H9 (cell line): ENCODE data around the gene LAMC3. TPM values are rescaled to one million over a fixed set of nuclear protein-coding genes. Genes with fewer than 3 reads are reported as not detected.

Source experiments
- DNase-seq: peaks from one replicate; pipeline ENCODE4 v3.0.0-alpha.2; 2017
- H2AFZ ChIP-seq: one replicate; pipeline ENCODE4 v1.6.1; 2013; ENCODE audit warnings: mild to moderate bottlenecking, low read length, control low read depth, moderate library complexity
- H2AK5ac ChIP-seq: 2 replicates; pipeline ENCODE4 v1.6.1; 2013; ENCODE audit warnings: low read length, control low read depth, mixed read lengths; ENCODE audit not compliant: insufficient read length
- H2BK120ac ChIP-seq: one replicate; pipeline ENCODE4 v1.6.1; 2013; ENCODE audit warnings: low read depth, mild to moderate bottlenecking, low read length, control low read depth, inconsistent platforms; ENCODE audit not compliant: poor library complexity, severe bottlenecking
- H2BK12ac ChIP-seq: 2 replicates; pipeline ENCODE4 v1.6.1; 2013; ENCODE audit warnings: low read length, control low read depth, mixed read lengths, low read depth; ENCODE audit not compliant: insufficient read length
- H2BK15ac ChIP-seq: 2 replicates; pipeline ENCODE4 v1.6.1; 2013; ENCODE audit warnings: low read depth, low read length, control low read depth
- H2BK20ac ChIP-seq: one replicate; pipeline ENCODE4 v1.6.1; 2013; ENCODE audit warnings: low read depth, mild to moderate bottlenecking, low read length, control low read depth, inconsistent platforms; ENCODE audit not compliant: poor library complexity, severe bottlenecking
- H2BK5ac ChIP-seq: 2 replicates; pipeline ENCODE4 v1.6.1; 2013; ENCODE audit warnings: low read length, control low read depth, mixed read lengths; ENCODE audit not compliant: insufficient read length
- H3K14ac ChIP-seq: 2 replicates; pipeline ENCODE4 v1.6.1; 2013; ENCODE audit warnings: low read length, control low read depth; ENCODE audit not compliant: insufficient read depth
- H3K18ac ChIP-seq: 2 replicates; pipeline ENCODE4 v1.6.1; 2013; ENCODE audit warnings: low read depth, mild to moderate bottlenecking, mixed read lengths, low read length, control low read depth; ENCODE audit not compliant: insufficient read length
- H3K23ac ChIP-seq: 2 replicates; pipeline ENCODE4 v1.6.1; 2013; ENCODE audit warnings: low read length, control low read depth, mixed read lengths, low read depth; ENCODE audit not compliant: insufficient read length
- H3K23me2 ChIP-seq: 2 replicates; pipeline ENCODE4 v1.6.1; 2013; ENCODE audit warnings: low read depth, mild to moderate bottlenecking, mixed read lengths, low read length, control low read depth; ENCODE audit not compliant: insufficient read length, poor library complexity, severe bottlenecking
- H3K27ac ChIP-seq: 2 replicates; pipeline ENCODE4 v1.5.1; 2013; ENCODE audit warnings: low read length, control low read depth, mixed read lengths, low read depth; ENCODE audit not compliant: insufficient read length
- H3K27me3 ChIP-seq: 2 replicates; pipeline ENCODE4 v1.6.1; 2013; ENCODE audit warnings: low read length, control low read depth, inconsistent platforms; ENCODE audit not compliant: insufficient read depth
- H3K4ac ChIP-seq: 2 replicates; pipeline ENCODE4 v1.6.1; 2013; ENCODE audit warnings: low read depth, mild to moderate bottlenecking, control low read depth, inconsistent platforms, low read length, moderate library complexity
- H3K4me1 ChIP-seq: 2 replicates; pipeline ENCODE4 v1.6.1; 2013; ENCODE audit warnings: low read length, control low read depth, inconsistent platforms; ENCODE audit not compliant: insufficient read depth
- H3K4me2 ChIP-seq: 2 replicates; pipeline ENCODE4 v1.6.1; 2013; ENCODE audit warnings: low read length, control low read depth, mixed read lengths; ENCODE audit not compliant: insufficient read length, insufficient read depth
- H3K56ac ChIP-seq: 2 replicates; pipeline ENCODE4 v1.6.1; 2013; ENCODE audit warnings: low read depth, mild to moderate bottlenecking, mixed read lengths, low read length, control low read depth; ENCODE audit not compliant: insufficient read length
- H3K79me1 ChIP-seq: 2 replicates; pipeline ENCODE4 v1.6.1; 2013; ENCODE audit warnings: low read depth, mild to moderate bottlenecking, moderate library complexity, low read length, control low read depth, inconsistent platforms; ENCODE audit not compliant: insufficient read depth, poor library complexity, severe bottlenecking
- H3K79me2 ChIP-seq: 2 replicates; pipeline ENCODE4 v1.6.1; 2013; ENCODE audit warnings: low read length, control low read depth, inconsistent platforms; ENCODE audit not compliant: insufficient read depth
- H3K9ac ChIP-seq: 2 replicates; pipeline ENCODE4 v1.6.1; 2013; ENCODE audit warnings: low read length, control low read depth, mixed read lengths; ENCODE audit not compliant: insufficient read length; ENCODE audit errors: extremely low read depth
- H3K9me3 ChIP-seq: one replicate; pipeline ENCODE4 v1.6.1; 2013; ENCODE audit warnings: low read depth, low read length, inconsistent platforms; ENCODE audit not compliant: control insufficient read depth
- H3T11ph ChIP-seq: one replicate; pipeline ENCODE4 v1.6.1; 2013; ENCODE audit warnings: mild to moderate bottlenecking, low read length, control low read depth, inconsistent platforms
- H4K20me1 ChIP-seq: one replicate; pipeline ENCODE4 v1.6.1; 2013; ENCODE audit not compliant: control insufficient read depth, insufficient read length, insufficient read depth
- H4K5ac ChIP-seq: 2 replicates; pipeline ENCODE4 v1.6.1; 2013; ENCODE audit warnings: low read depth, mild to moderate bottlenecking, mixed read lengths, low read length, control low read depth; ENCODE audit not compliant: insufficient read length
- H4K8ac ChIP-seq: replicated peaks from 2 replicates; pipeline ENCODE4 v1.6.1; 2013; ENCODE audit warnings: low read length, control low read depth, mixed read lengths, low read depth; ENCODE audit not compliant: insufficient read length
- H4K91ac ChIP-seq: 2 replicates; pipeline ENCODE4 v1.6.1; 2013; ENCODE audit warnings: low read depth, mild to moderate bottlenecking, moderate library complexity, mixed read lengths, low read length, control low read depth; ENCODE audit not compliant: insufficient read length
- H3K27ac Mint-ChIP-seq, 3 experiments: 2 replicates in 2 of 3; 3 replicates in 1 of 3; pipeline ENCODE4 v1.8.0; 2020 to 2021; ENCODE audit warnings: mixed read lengths in 3 of 3, mild to moderate bottlenecking in 1 of 3, moderate library complexity in 1 of 3
- H3K27me3 Mint-ChIP-seq: 2 replicates; pipeline ENCODE4 v1.8.0; 2021; ENCODE audit warnings: low read depth, mild to moderate bottlenecking, moderate library complexity, mixed read lengths
- H3K36me3 Mint-ChIP-seq, 3 experiments: 2 replicates in 2 of 3; 3 replicates in 1 of 3; pipeline ENCODE4 v1.8.0; 2020 to 2021; ENCODE audit warnings: low read depth in 3 of 3, mixed read lengths in 3 of 3; ENCODE audit not compliant: insufficient read depth in 1 of 3
- H3K4me1 Mint-ChIP-seq, 2 experiments: 2 replicates each; pipeline ENCODE4 v1.8.0; 2020; ENCODE audit warnings: mixed read lengths in 2 of 2
- H3K4me3 Mint-ChIP-seq, 2 experiments: 2 replicates in 1 of 2; 3 replicates in 1 of 2; pipeline ENCODE4 v1.8.0; 2020 to 2021; ENCODE audit warnings: mild to moderate bottlenecking in 2 of 2, mixed read lengths in 2 of 2, moderate library complexity in 1 of 2
- H3K9me3 Mint-ChIP-seq, 2 experiments: 2 replicates in 1 of 2; 3 replicates in 1 of 2; pipeline ENCODE4 v1.8.0; 2020; ENCODE audit warnings: mild to moderate bottlenecking in 2 of 2, mixed read lengths in 2 of 2, moderate library complexity in 1 of 2
- WGBS: extraction: QIAGEN DNeasy Blood & Tissue Kit; methylation state at CpG from one replicate; pipeline ENCODE4 v1.1.7; 2013; ENCODE audit warnings: missing lambda C conversion rate, low lambda C conversion rate, mixed read lengths; ENCODE audit not compliant: insufficient read length; ENCODE audit errors: extremely low coverage; 5-methylcytosine and 5-hydroxymethylcytosine counted together
- total RNA-seq: library from RNA; stranded (reverse); gene quantifications from 2 replicates; pipeline ENCODE4 v1.2.1, GENCODE V29; 2021
- TF ChIP-seq, protein P1 (sequence below): fragments of 200-600 bp; sonication (generic); conservative IDR thresholded peaks from 3 replicates; pipeline ENCODE4 v1.8.0; 2021; ENCODE audit warnings: antibody characterized with exemption, mild to moderate bottlenecking

Gene LAMC3
- total RNA-seq, 1 experiment from 2014 or later, result 21.7 TPM

DNA sequence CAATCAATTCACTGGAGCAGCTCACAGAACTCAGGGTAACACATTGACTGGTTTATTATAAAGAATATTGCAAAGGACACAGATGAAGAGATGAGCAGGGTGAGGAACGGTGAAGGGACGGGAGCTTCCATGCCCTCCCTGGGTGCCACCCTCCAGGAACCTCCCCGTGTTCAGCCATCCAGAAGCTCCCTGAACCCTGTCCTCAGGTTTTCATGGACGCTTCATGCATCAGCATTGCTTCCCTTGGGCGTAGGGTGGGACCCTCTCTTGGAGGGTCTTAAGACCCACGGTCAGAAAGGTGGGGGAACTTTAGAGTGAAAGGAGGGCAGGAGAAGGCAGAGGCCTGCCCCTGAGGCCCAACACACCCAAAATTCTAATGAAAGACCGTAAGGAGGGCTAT, 12.8 kb downstream of the LAMC3 start:
- H3K23me2 ChIP-seq, result no peaks in the 10 kb centered on the region
- H2BK5ac ChIP-seq, result no peak overlapping the region
- Mint-ChIP-seq H3K4me1 (peaks cover 22 to 23% of the 10 kb centered on the region in 2 experiments), H3K27me3 (no peaks in the 10 kb centered on the region; the same call in none of the 2 replicates), H3K4me3 (no peak overlapping the region), H3K36me3 (peaks cover 0 to 2% (median 0%) of the 10 kb centered on the region in 3 experiments; a peak in 2 of 7 replicates), H3K27ac (no peak overlapping the region; a peak in 1 of 7 replicates), H3K9me3 (no peaks in the 10 kb centered on the region)
- H3K4me2 ChIP-seq, result no peak overlapping the region
- no peak overlapping the region for H3T11ph ChIP-seq
- no peak overlapping the region for H3K18ac ChIP-seq
- DNase-seq, result no peak
- no peak overlapping the region for H2BK120ac ChIP-seq
- no peak overlapping the region for H3K4ac ChIP-seq
- no peak overlapping the region for H2BK20ac ChIP-seq
- H4K91ac ChIP-seq, result no peak overlapping the region
- no peak overlapping the region for H3K9ac ChIP-seq
- no peak overlapping the region for H3K14ac ChIP-seq
- H3K23ac ChIP-seq, result no peak overlapping the region
- no peak overlapping the region for H3K56ac ChIP-seq
- TF ChIP-seq, protein P1, sequence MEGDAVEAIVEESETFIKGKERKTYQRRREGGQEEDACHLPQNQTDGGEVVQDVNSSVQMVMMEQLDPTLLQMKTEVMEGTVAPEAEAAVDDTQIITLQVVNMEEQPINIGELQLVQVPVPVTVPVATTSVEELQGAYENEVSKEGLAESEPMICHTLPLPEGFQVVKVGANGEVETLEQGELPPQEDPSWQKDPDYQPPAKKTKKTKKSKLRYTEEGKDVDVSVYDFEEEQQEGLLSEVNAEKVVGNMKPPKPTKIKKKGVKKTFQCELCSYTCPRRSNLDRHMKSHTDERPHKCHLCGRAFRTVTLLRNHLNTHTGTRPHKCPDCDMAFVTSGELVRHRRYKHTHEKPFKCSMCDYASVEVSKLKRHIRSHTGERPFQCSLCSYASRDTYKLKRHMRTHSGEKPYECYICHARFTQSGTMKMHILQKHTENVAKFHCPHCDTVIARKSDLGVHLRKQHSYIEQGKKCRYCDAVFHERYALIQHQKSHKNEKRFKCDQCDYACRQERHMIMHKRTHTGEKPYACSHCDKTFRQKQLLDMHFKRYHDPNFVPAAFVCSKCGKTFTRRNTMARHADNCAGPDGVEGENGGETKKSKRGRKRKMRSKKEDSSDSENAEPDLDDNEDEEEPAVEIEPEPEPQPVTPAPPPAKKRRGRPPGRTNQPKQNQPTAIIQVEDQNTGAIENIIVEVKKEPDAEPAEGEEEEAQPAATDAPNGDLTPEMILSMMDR, result no peak
- H3K79me1 ChIP-seq, result no peaks in the 10 kb centered on the region
- WGBS, result no CpG with 5 or more reads among the region's 7 CpGs
- no peak overlapping the region for H4K5ac ChIP-seq
- no peak overlapping the region for H3K27ac ChIP-seq
- no peaks in the 10 kb centered on the region for H3K4me1 ChIP-seq
- H4K20me1 ChIP-seq, result no peaks in the 10 kb centered on the region
- no peak overlapping the region for H2AK5ac ChIP-seq
- no peak overlapping the region for H2BK15ac ChIP-seq
- H3K9me3 ChIP-seq, result no peaks in the 10 kb centered on the region
- no peak overlapping the region for H2BK12ac ChIP-seq
- no peak overlapping the region for H2AFZ ChIP-seq
- H4K8ac ChIP-seq, result no peak overlapping the region
- H3K79me2 ChIP-seq, result no peaks in the 10 kb centered on the region
- H3K27me3 ChIP-seq, result no peaks in the 10 kb centered on the region
